Measurements from ENCODE around the gene ZNF417.

DNA sequence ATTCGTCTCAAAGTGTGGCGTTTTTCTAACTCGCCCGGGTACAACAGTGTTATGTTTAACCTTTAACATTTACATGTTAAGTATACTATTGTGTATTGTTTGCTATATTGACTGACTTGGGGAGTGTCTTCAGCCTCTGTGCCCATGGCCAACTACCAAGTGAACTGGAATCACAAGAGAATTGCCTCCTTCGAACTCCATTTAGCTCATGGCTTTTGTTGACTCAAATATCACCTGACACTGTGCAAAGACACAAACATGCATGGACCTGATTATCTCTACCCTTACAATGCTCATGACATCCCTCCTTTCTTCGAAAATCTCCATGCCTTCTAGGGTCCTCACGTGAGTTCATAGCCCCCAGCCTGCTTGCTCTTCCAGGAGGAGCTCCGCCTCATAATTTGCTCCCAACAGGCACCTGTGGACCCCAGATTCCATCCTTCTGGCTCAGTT lies 28.3 kb downstream of the ZNF417 start:
- TF ChIP-seq LEF1 (IDR thresholded peaks at IDR 0.05; ENCODE audit: borderline replicate concordance) = no peak
- no peak for TF ChIP-seq SP1 (IDR thresholded peaks at IDR 0.05)
- no peak for TF ChIP-seq ARNT (IDR thresholded peaks at IDR 0.05)
- TF ChIP-seq HDGF (IDR thresholded peaks at IDR 0.05; ENCODE audit: borderline replicate concordance) = no peak
- no peak for TF ChIP-seq L3MBTL2 (conservative IDR thresholded peaks at IDR 0.05)
- no peak for TF ChIP-seq FOXA1 (IDR thresholded peaks at IDR 0.05)
- TF ChIP-seq SUZ12 (IDR thresholded peaks at IDR 0.05) = no peak

All from HEK293T (cell line).